K562 (cell line): Measurements from ENCODE around the gene DAB2IP. TPM values are rescaled to one million over a fixed set of nuclear protein-coding genes. Genes with fewer than 3 reads are reported as not detected.

Experiments
- ATAC-seq: fragments of 200-7000 bp; cut with Tn5 transposase; 3 replicates; pipeline ENCODE4 v1.9.1; 2020; ENCODE audit warnings: moderate library complexity
- BruUV-seq: library from RNA; stranded (reverse); fragments of 400-500 nt; replicated peaks from 2 replicates; lab custom pipeline; 2021; lab: Mats Ljungman, UMichigan
- CTCF ChIA-PET: fragments of 300-600 bp; formaldehyde crosslinking; extraction: SDS; loops from one replicate; lab custom pipeline; 2021; ENCODE audit warnings: low intra/inter-chr PET ratio; lab: Yijun Ruan, JAX
- POLR2A ChIA-PET: fragments of 300-600, 350-650 bp; sonication (Branson Sonifier 250); formaldehyde crosslinking; extraction: SDS; loops from one replicate; lab custom pipeline; 2021; ENCODE audit warnings: antibody characterized with exemption, inconsistent platforms; lab: Yijun Ruan, JAX
- DNase-seq, 4 experiments: peaks; one replicate each; pipeline versions ENCODE4 v3.0.0 to v3.0.0-alpha.2; 2011 to 2018; ENCODE audit warnings: low spot score in 3 of 4, mixed read lengths in 3 of 4; ENCODE audit errors: extremely low read depth in 1 of 4
- FAIRE-seq: peaks from 2 replicates; lab custom pipeline; 2011; peaks lifted over from hg19 to GRCh38; lab: Jason Lieb, UNC
- H2AFZ ChIP-seq: 2 replicates; pipeline ENCODE4 v1.6.0; 2011; ENCODE audit warnings: low read depth, low read length, control low read depth, inconsistent platforms
- H3K27ac ChIP-seq: fragments of 200-600 bp; 3 replicates; pipeline ENCODE4 v1.8.0; 2011; ENCODE audit warnings: low read depth, mild to moderate bottlenecking, control low read depth, inconsistent platforms, low read length, moderate library complexity, mixed read lengths; ENCODE audit errors: extremely low read depth
- H3K27me3 ChIP-seq, 2 experiments: fragments of 300-600 bp in 1 of 2; 2 replicates in 1 of 2; 3 replicates in 1 of 2; pipeline versions ENCODE4 v1.6.0 to v1.8.0; 2011; ENCODE audit warnings: inconsistent platforms in 2 of 2, low read length in 2 of 2, mild to moderate bottlenecking in 1 of 2, mixed read lengths in 1 of 2, moderate library complexity in 1 of 2; ENCODE audit not compliant: control insufficient read depth in 2 of 2, insufficient read depth in 2 of 2
- H3K36me3 ChIP-seq: fragments of 300-600 bp; 3 replicates; pipeline ENCODE4 v1.8.0; 2011; ENCODE audit warnings: mild to moderate bottlenecking, low read length, inconsistent platforms; ENCODE audit not compliant: control insufficient read depth, insufficient read depth
- H3K4me1 ChIP-seq, 2 experiments: fragments of 200-600 bp in 1 of 2; replicated peaks in 1 of 2; 2 replicates in 1 of 2; 3 replicates in 1 of 2; pipeline versions ENCODE4 v1.5.1 to v1.8.0; 2011; ENCODE audit warnings: inconsistent platforms in 2 of 2, low read length in 2 of 2, mild to moderate bottlenecking in 1 of 2, mixed read lengths in 1 of 2, moderate library complexity in 1 of 2; ENCODE audit not compliant: control insufficient read depth in 2 of 2, insufficient read depth in 2 of 2
- H3K4me2 ChIP-seq: 2 replicates; pipeline ENCODE4 v1.6.1; 2011; ENCODE audit warnings: low read length, control low read depth, inconsistent platforms, mixed read lengths; ENCODE audit not compliant: insufficient read depth
- H3K4me3 ChIP-seq: fragments of 200-600 bp; sonication (generic), shearing (Covaris generic); 2 replicates; pipeline ENCODE4 v1.5.1; 2016; ENCODE audit warnings: control low read depth, inconsistent platforms
- H3K79me2 ChIP-seq: fragments of 200-600 bp; 3 replicates; pipeline ENCODE4 v1.8.0; 2011; ENCODE audit warnings: low read length, inconsistent platforms; ENCODE audit not compliant: control insufficient read depth, insufficient read depth
- H3K9ac ChIP-seq, 2 experiments: 2 replicates each; pipeline versions ENCODE4 v1.6.0 to v1.6.1; 2011; ENCODE audit warnings: low read depth in 2 of 2, low read length in 2 of 2, control low read depth in 1 of 2, inconsistent platforms in 1 of 2, mild to moderate bottlenecking in 1 of 2, mixed read lengths in 1 of 2; ENCODE audit not compliant: insufficient read depth in 1 of 2
- H3K9me1 ChIP-seq: one replicate; pipeline ENCODE4 v1.6.0; 2011; ENCODE audit warnings: inconsistent platforms, mild to moderate bottlenecking, low read length, moderate library complexity; ENCODE audit not compliant: control insufficient read depth, insufficient read depth
- H3K9me3 ChIP-seq: replicated peaks from 2 replicates; pipeline ENCODE4 v1.5.1; 2011; ENCODE audit warnings: low read depth, low read length, inconsistent platforms; ENCODE audit not compliant: control insufficient read depth, insufficient read depth
- H4K20me1 ChIP-seq: replicated peaks from 2 replicates; pipeline ENCODE4 v1.6.1; 2011; ENCODE audit warnings: low read length, inconsistent platforms, mixed read lengths; ENCODE audit not compliant: control insufficient read depth, insufficient read depth
- BCOR ChIP-seq: fragments of 450-650 bp; IDR thresholded peaks from 2 replicates; pipeline ENCODE4 v1.6.1; 2016
- ETS1 ChIP-seq: conservative IDR thresholded peaks from 2 replicates; pipeline ENCODE4 v1.6.1; 2011; ENCODE audit warnings: low read depth, mild to moderate bottlenecking, low read length; ENCODE audit not compliant: control insufficient read depth
- MTA1 ChIP-seq: fragments of 450-650 bp; IDR thresholded peaks from 2 replicates; pipeline ENCODE4 v1.6.1; 2017; ENCODE audit warnings: borderline replicate concordance
- RBM25 ChIP-seq: fragments of 200-400 bp; formaldehyde crosslinking; IDR thresholded peaks from 2 replicates; pipeline ENCODE4 v1.6.1; 2018; ENCODE audit warnings: low read length, low read depth, moderate library complexity; ENCODE audit not compliant: severe bottlenecking
- SMARCA5 ChIP-seq: fragments of 450-650 bp; IDR thresholded peaks from 2 replicates; pipeline ENCODE4 v1.6.1; 2016
- ZFP36 ChIP-seq: fragments of 150-350 bp; IDR thresholded peaks from 2 replicates; pipeline ENCODE4 v1.6.1; 2018; ENCODE audit warnings: low read length, low read depth; ENCODE audit not compliant: partially characterized antibody
- ZNF436 ChIP-seq: fragments of 250-450, 450-650 bp; sonication (Bioruptor Pico); formaldehyde crosslinking; IDR thresholded peaks from 2 replicates; pipeline ENCODE4 v1.7.0; 2020; ENCODE audit warnings: mild to moderate bottlenecking
- WGBS: fragments of 100-300 bp; shearing (Covaris generic); methylation state at CpG from one replicate; pipeline ENCODE4 v1.1.6; 2016; ENCODE audit warnings: low coverage, mixed read lengths; ENCODE audit not compliant: insufficient coverage; ENCODE audit errors: missing lambda C conversion rate; 5-methylcytosine and 5-hydroxymethylcytosine counted together
- in situ Hi-C: fragments of 300-500 bp; cut with MboI; formaldehyde crosslinking; loops from 4 replicates; pipeline ENCODE4 v1.15.0; 2018; ENCODE audit warnings: inconsistent platforms, mixed read lengths
- intact Hi-C: fragments of 100-400 bp; cut with micrococcal nuclease; formaldehyde crosslinking; loops from 2 replicates; pipeline ENCODE4 v1.14.2; 2022
- polyA plus RNA-seq, 8 experiments: library from polyadenylated mRNA; depleted of rRNA in 4 of 8; stranded (reverse) in 5 of 8; unstranded in 3 of 8; fragments of >200 nt; fragmentation: Nextera tagmentation in 2 of 8; fragmentation: Illumina TruSeq in 1 of 8; extraction: Ambion mirVana in 2 of 8; extraction: Trizol in 1 of 8; gene quantifications; 2 replicates each; pipeline versions ENCODE4 v1.2.1 to v1.2.3, GENCODE V29; 2011 to 2014; ENCODE audit warnings: inconsistent platforms in 1 of 8, missing spikeins in 1 of 8
- total RNA-seq, 7 experiments: library from RNA; depleted of rRNA in 6 of 7; stranded (reverse); fragments of >200 nt in 6 of 7; fragmentation: Illumina TruSeq in 2 of 7; extraction: Trizol in 2 of 7; gene quantifications; 2 replicates each; pipeline versions ENCODE4 v1.2.1 to v1.2.3, GENCODE V29; 2011 to 2021; ENCODE audit warnings: low replicate concordance in 1 of 7
- TF ChIP-seq, protein P1 (sequence below): IDR thresholded peaks from 3 replicates; pipeline ENCODE4 v1.6.1; 2011; ENCODE audit warnings: borderline replicate concordance, mild to moderate bottlenecking, moderate library complexity; ENCODE audit not compliant: insufficient read length; ENCODE audit errors: extremely low read depth

Gene DAB2IP
- total and polyA plus RNA-seq, 9 of the 15 experiments (the other 6 are each of a cell fraction or from before 2014, with no cell fraction given): 0.04 to 0.31 (median 0.08) TPM; not detected in 5

- intact Hi-C loops (no loop called here), in situ Hi-C loops (no loop called here)
- Histone ChIP-seq H3K79me2 (no peaks in the 10 kb centered on the region), H3K27ac (no peak overlapping the region), H2AFZ (no peak overlapping the region), H3K4me2 (no peak overlapping the region), H4K20me1 (peaks cover 8% of the 10 kb centered on the region; the same call in 1 of the 2 replicates), H3K9me1 (no peaks in the 10 kb centered on the region), H3K36me3 (no peaks in the 10 kb centered on the region), H3K4me3 (no peak overlapping the region), H3K4me1 (no peaks in the 10 kb centered on the region; a peak in 2 of 5 replicates), H3K9ac (no peak overlapping the region), H3K9me3 (no peaks in the 10 kb centered on the region), H3K27me3 (peaks cover 3 to 18% of the 10 kb centered on the region in 2 experiments; a peak in 3 of 5 replicates)
- CTCF ChIA-PET: no interaction called here
- 0 out of 2 replicates have a peak, but pooled peaks have one; percentile 15 for TF ChIP-seq BCOR
- peak; percentile 98 for TF ChIP-seq ZFP36
- TF ChIP-seq SMARCA5: peak; percentile 40; the same call in 1 of the 2 replicates
- TF ChIP-seq RBM25: peak; percentile 3
- TF ChIP-seq, protein P1, sequence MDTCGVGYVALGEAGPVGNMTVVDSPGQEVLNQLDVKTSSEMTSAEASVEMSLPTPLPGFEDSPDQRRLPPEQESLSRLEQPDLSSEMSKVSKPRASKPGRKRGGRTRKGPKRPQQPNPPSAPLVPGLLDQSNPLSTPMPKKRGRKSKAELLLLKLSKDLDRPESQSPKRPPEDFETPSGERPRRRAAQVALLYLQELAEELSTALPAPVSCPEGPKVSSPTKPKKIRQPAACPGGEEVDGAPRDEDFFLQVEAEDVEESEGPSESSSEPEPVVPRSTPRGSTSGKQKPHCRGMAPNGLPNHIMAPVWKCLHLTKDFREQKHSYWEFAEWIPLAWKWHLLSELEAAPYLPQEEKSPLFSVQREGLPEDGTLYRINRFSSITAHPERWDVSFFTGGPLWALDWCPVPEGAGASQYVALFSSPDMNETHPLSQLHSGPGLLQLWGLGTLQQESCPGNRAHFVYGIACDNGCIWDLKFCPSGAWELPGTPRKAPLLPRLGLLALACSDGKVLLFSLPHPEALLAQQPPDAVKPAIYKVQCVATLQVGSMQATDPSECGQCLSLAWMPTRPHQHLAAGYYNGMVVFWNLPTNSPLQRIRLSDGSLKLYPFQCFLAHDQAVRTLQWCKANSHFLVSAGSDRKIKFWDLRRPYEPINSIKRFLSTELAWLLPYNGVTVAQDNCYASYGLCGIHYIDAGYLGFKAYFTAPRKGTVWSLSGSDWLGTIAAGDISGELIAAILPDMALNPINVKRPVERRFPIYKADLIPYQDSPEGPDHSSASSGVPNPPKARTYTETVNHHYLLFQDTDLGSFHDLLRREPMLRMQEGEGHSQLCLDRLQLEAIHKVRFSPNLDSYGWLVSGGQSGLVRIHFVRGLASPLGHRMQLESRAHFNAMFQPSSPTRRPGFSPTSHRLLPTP: peak; percentile 29
- TF ChIP-seq ETS1: no peak
- peak; percentile 73; the same call in 1 of the 2 replicates for TF ChIP-seq ZNF436 (CRISPR knock-in tag)
- TF ChIP-seq MTA1: no peak
- WGBS: 0% methylated on average over 3 of the region's 3 CpGs
- no peak for DNase-seq
- POLR2A ChIA-PET: no interaction called here
- no TSS peak for BruUV-seq
- no peak for ATAC-seq
- no peak for FAIRE-seq
These were observed 8.0 kb upstream of the DAB2IP start for GRCh38 chr9:121643473-121643872.
